Activated CD8-positive, alpha-beta T cell treated with anti-CD3 and anti-CD28 coated beads for 36 hours (primary cell): ENCODE results near the gene NYAP2. TPM values are rescaled to one million over a fixed set of nuclear protein-coding genes. Genes with fewer than 3 reads are reported as not detected.

Experiments used
- ATAC-seq: fragments of 200-7000 bp; cut with Tn5 transposase; one replicate; pipeline ENCODE4 v1.10.0; 2021; ENCODE audit warnings: mild to moderate bottlenecking, moderate library complexity
- CTCF ChIA-PET: fragments of 350-600 bp; sonication (Branson Sonifier 250); formaldehyde crosslinking; loops from one replicate; lab custom pipeline; 2021; ENCODE audit warnings: antibody characterized with exemption; lab: Charles Lee
- POLR2A ChIA-PET: fragments of 350-600 bp; sonication (Branson Sonifier 250); formaldehyde crosslinking; loops from one replicate; lab custom pipeline; 2021; ENCODE audit warnings: antibody characterized with exemption; lab: Charles Lee
- DNase-seq: peaks from one replicate; pipeline ENCODE4 v3.0.0-alpha.2; 2020
- H3K27ac Mint-ChIP-seq: one replicate; pipeline ENCODE4 v1.8.0; 2021; ENCODE audit warnings: mild to moderate bottlenecking, mixed read lengths
- H3K27me3 Mint-ChIP-seq: one replicate; pipeline ENCODE4 v1.8.0; 2021; ENCODE audit warnings: mixed read lengths
- H3K36me3 Mint-ChIP-seq: one replicate; pipeline ENCODE4 v1.8.0; 2021; ENCODE audit warnings: low read depth, mixed read lengths
- H3K4me1 Mint-ChIP-seq: one replicate; pipeline ENCODE4 v1.8.0; 2021; ENCODE audit warnings: low read depth, mixed read lengths
- H3K4me3 Mint-ChIP-seq: one replicate; pipeline ENCODE4 v1.8.0; 2021; ENCODE audit warnings: mild to moderate bottlenecking, moderate library complexity, mixed read lengths
- H3K9me3 Mint-ChIP-seq: one replicate; pipeline ENCODE4 v1.8.0; 2021; ENCODE audit warnings: mixed read lengths
- intact Hi-C: fragments of 100-400 bp; cut with micrococcal nuclease; formaldehyde crosslinking; loops from one replicate; pipeline ENCODE4 v1.10.0; 2022
- total RNA-seq, 2 experiments: library from RNA; stranded (reverse); gene quantifications; one replicate each; pipeline ENCODE4 v1.2.3, GENCODE V29; 2021
- TF ChIP-seq, protein P1 (sequence below): fragments of 200-600 bp; IDR thresholded peaks from one replicate; pipeline ENCODE4 v1.8.0; 2022; ENCODE audit warnings: antibody characterized with exemption, mild to moderate bottlenecking

The NYAP2 gene
- total RNA-seq, 2 experiments from 2014 or later, result not detected

GRCh38 chr2:225691711-225692110 is 292.2 kb downstream of the NYAP2 start:
- no peak overlapping the region for H3K27ac Mint-ChIP-seq

DNA sequence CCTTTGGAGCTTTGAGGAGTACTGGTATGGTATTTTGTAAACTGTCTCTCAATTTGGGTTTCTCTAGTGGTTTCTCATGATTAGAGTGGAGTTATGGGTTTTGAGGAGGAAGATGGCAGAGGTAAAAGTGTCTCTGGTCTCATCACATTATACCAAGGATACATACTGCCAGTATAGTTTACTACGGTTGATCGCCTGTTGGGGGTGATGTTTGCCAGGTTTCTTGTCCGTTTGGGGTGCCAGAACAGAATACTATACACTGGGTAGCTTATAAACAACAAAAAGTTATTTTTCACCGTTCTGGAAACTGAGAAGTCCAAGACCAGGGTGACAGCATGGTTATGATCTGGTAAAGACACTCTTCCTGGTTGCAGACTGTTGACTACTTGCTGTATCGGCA is 293.7 kb downstream of the NYAP2 start:
- Mint-ChIP-seq H3K4me3 (no peak overlapping the region), H3K27ac (no peak overlapping the region), H3K36me3 (no peaks in the 10 kb centered on the region), H3K9me3 (no peaks in the 10 kb centered on the region), H3K4me1 (no peaks in the 10 kb centered on the region), H3K27me3 (peaks cover 8% of the 10 kb centered on the region)
- CTCF ChIA-PET, result no interaction called here
- POLR2A ChIA-PET, result no interaction called here
- DNase-seq (no peak), ATAC-seq (no peak)
- TF ChIP-seq, protein P1, sequence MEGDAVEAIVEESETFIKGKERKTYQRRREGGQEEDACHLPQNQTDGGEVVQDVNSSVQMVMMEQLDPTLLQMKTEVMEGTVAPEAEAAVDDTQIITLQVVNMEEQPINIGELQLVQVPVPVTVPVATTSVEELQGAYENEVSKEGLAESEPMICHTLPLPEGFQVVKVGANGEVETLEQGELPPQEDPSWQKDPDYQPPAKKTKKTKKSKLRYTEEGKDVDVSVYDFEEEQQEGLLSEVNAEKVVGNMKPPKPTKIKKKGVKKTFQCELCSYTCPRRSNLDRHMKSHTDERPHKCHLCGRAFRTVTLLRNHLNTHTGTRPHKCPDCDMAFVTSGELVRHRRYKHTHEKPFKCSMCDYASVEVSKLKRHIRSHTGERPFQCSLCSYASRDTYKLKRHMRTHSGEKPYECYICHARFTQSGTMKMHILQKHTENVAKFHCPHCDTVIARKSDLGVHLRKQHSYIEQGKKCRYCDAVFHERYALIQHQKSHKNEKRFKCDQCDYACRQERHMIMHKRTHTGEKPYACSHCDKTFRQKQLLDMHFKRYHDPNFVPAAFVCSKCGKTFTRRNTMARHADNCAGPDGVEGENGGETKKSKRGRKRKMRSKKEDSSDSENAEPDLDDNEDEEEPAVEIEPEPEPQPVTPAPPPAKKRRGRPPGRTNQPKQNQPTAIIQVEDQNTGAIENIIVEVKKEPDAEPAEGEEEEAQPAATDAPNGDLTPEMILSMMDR, result no peak
- intact Hi-C loops, result no loop called here

More at GRCh38 chr2:225691711-225692110, 292.2 kb downstream of the NYAP2 start:
- Mint-ChIP-seq H3K9me3 (no peaks in the 10 kb centered on the region), H3K4me1 (no peaks in the 10 kb centered on the region), H3K36me3 (no peaks in the 10 kb centered on the region), H3K4me3 (no peak overlapping the region), H3K27me3 (peaks cover 8% of the 10 kb centered on the region)
- POLR2A ChIA-PET, result no interaction called here
- TF ChIP-seq, protein P1, result no peak
- DNase-seq (no peak), ATAC-seq (no peak)
- intact Hi-C loops, result no loop called here
- CTCF ChIA-PET, result no interaction called here

- peaks cover 8% of the 10 kb centered on the region for H3K27me3 Mint-ChIP-seq
- no peak for ATAC-seq
- H3K9me3 Mint-ChIP-seq, result no peaks in the 10 kb centered on the region
- H3K36me3 Mint-ChIP-seq, result no peaks in the 10 kb centered on the region
- no peak for DNase-seq
- H3K4me3 Mint-ChIP-seq, result no peak overlapping the region
- no peaks in the 10 kb centered on the region for H3K4me1 Mint-ChIP-seq
- TF ChIP-seq, protein P1, result no peak
- intact Hi-C loops, result no loop called here
- CTCF ChIA-PET, result no interaction called here
- no peak overlapping the region for H3K27ac Mint-ChIP-seq
- POLR2A ChIA-PET, result no interaction called here
These were observed 295.2 kb downstream of the NYAP2 start for GRCh38 chr2:225694664-225695063.

- TF ChIP-seq, protein P1, result no peak
- ATAC-seq (no peak), DNase-seq (no peak)
- CTCF ChIA-PET, result interaction anchor here (1.5 kb wide), 1 partner anchor 37 kb away, joined by 3 read pairs; no protein-coding TSS in a partner anchor
- POLR2A ChIA-PET, result interaction anchor here (0.6 kb wide), 1 partner anchor 534 kb away, joined by 3 read pairs; no protein-coding TSS in a partner anchor
- intact Hi-C loops, result no loop called here
- H3K27me3 Mint-ChIP-seq, result peaks cover 8% of the 10 kb centered on the region
- no peaks in the 10 kb centered on the region for H3K4me1 Mint-ChIP-seq
- no peak overlapping the region for H3K4me3 Mint-ChIP-seq
- H3K27ac Mint-ChIP-seq, result no peak overlapping the region
- H3K36me3 Mint-ChIP-seq, result no peaks in the 10 kb centered on the region
- no peaks in the 10 kb centered on the region for H3K9me3 Mint-ChIP-seq
These were observed 298.4 kb downstream of the NYAP2 start for GRCh38 chr2:225697936-225698335.
